HEK293 (cell line): ENCODE results near the gene SH2D1B.

Experiments
- CTCF ChIA-PET: fragments of 350-600 bp; formaldehyde crosslinking; extraction: SDS; loops from one replicate; lab custom pipeline; 2021; ENCODE audit warnings: antibody characterized with exemption; lab: Yijun Ruan, JAX
- POLR2A ChIA-PET: fragments of 300-600 bp; formaldehyde crosslinking; extraction: SDS; loops from one replicate; lab custom pipeline; 2020; ENCODE audit warnings: antibody characterized with exemption, inconsistent platforms; lab: Yijun Ruan, JAX
- H3K27ac ChIP-seq: fragments of 200-500 bp; sonication (Bioruptor generic); 2 replicates; pipeline ENCODE4 v1.5.1; 2014; ENCODE audit warnings: low read depth, low read length, control low read depth, inconsistent platforms; ENCODE audit errors: extremely low read depth
- H3K36me3 ChIP-seq, 2 experiments: fragments of 200-500 bp in 1 of 2; sonication (Bioruptor generic) in 1 of 2; 1 replicate in 1 of 2; 2 replicates in 1 of 2; pipeline ENCODE4 v1.5.1; 2014 to 2017; ENCODE audit warnings: inconsistent platforms in 2 of 2, low read length in 2 of 2; ENCODE audit not compliant: control insufficient read depth in 2 of 2, insufficient read depth in 1 of 2
- H3K4me1 ChIP-seq: fragments of 200-500 bp; sonication (Bioruptor generic); 2 replicates; pipeline ENCODE4 v1.5.1; 2014; ENCODE audit warnings: mild to moderate bottlenecking, low read length, inconsistent platforms; ENCODE audit not compliant: control insufficient read depth, insufficient read depth
- H3K4me3 ChIP-seq: 2 replicates; pipeline ENCODE4 v1.5.1; 2011; ENCODE audit warnings: low read depth, mild to moderate bottlenecking, control low read depth, low read length, moderate library complexity
- H3K9me3 ChIP-seq: fragments of 200-500 bp; sonication (Bioruptor generic); 2 replicates; pipeline ENCODE4 v1.5.1; 2014; ENCODE audit warnings: low read depth, low read length, inconsistent platforms; ENCODE audit not compliant: control insufficient read depth, insufficient read depth
- BCL11A ChIP-seq: fragments of 450-650 bp; formaldehyde crosslinking; IDR thresholded peaks from 2 replicates; pipeline ENCODE4 v1.5.1; 2016; ENCODE audit warnings: low read depth, missing biosample characterization, missing genetic modification characterization
- FEZF1 ChIP-seq: fragments of 450-650 bp; formaldehyde crosslinking; IDR thresholded peaks from 2 replicates; pipeline ENCODE4 v1.5.1; 2016; ENCODE audit warnings: missing biosample characterization, missing genetic modification characterization
- HOXA7 ChIP-seq: sonication (generic); formaldehyde crosslinking; IDR thresholded peaks from 2 replicates; pipeline ENCODE4 v1.8.1; 2022; ENCODE audit warnings: missing genetic modification reagents, borderline replicate concordance
- REPIN1 ChIP-seq: fragments of 450-650 bp; formaldehyde crosslinking; IDR thresholded peaks from 2 replicates; pipeline ENCODE4 v1.5.1; 2017; ENCODE audit warnings: missing biosample characterization, missing genetic modification characterization, low read depth
- REST ChIP-seq: fragments of 450-650 bp; formaldehyde crosslinking; IDR thresholded peaks from 2 replicates; pipeline ENCODE4 v1.5.1; 2016; ENCODE audit warnings: missing biosample characterization, missing genetic modification characterization
- SCRT2 ChIP-seq: fragments of 450-650 bp; formaldehyde crosslinking; IDR thresholded peaks from 2 replicates; pipeline ENCODE4 v1.5.1; 2016; ENCODE audit warnings: missing biosample characterization, missing genetic modification characterization
- SP3 ChIP-seq: fragments of 450-650 bp; formaldehyde crosslinking; IDR thresholded peaks from 2 replicates; pipeline ENCODE4 v1.5.1; 2016; ENCODE audit warnings: missing biosample characterization, missing genetic modification characterization
- ZBTB21 ChIP-seq: fragments of 450-650 bp; formaldehyde crosslinking; IDR thresholded peaks from 2 replicates; pipeline ENCODE4 v1.5.1; 2017; ENCODE audit warnings: missing biosample characterization, missing genetic modification characterization
- ZBTB48 ChIP-seq: fragments of 450-650 bp; formaldehyde crosslinking; IDR thresholded peaks from 2 replicates; pipeline ENCODE4 v1.5.1; 2016; ENCODE audit warnings: missing biosample characterization, missing genetic modification characterization
- ZBTB8A ChIP-seq: fragments of 450-650 bp; formaldehyde crosslinking; IDR thresholded peaks from 2 replicates; pipeline ENCODE4 v1.5.1; 2016; ENCODE audit warnings: missing biosample characterization, missing genetic modification characterization
- ZFHX2 ChIP-seq: fragments of 450-650 bp; formaldehyde crosslinking; conservative IDR thresholded peaks from 2 replicates; pipeline ENCODE4 v1.5.1; 2016; ENCODE audit warnings: missing biosample characterization, missing genetic modification characterization
- ZNF112 ChIP-seq: fragments of 450-650 bp; formaldehyde crosslinking; IDR thresholded peaks from 2 replicates; pipeline ENCODE4 v1.5.0; 2017; ENCODE audit warnings: missing biosample characterization, missing genetic modification characterization
- ZNF19 ChIP-seq: fragments of 450-650 bp; formaldehyde crosslinking; IDR thresholded peaks from 2 replicates; pipeline ENCODE4; 2016; ENCODE audit warnings: missing biosample characterization, missing genetic modification characterization, low read depth
- ZNF202 ChIP-seq: fragments of 450-650 bp; formaldehyde crosslinking; IDR thresholded peaks from 2 replicates; pipeline ENCODE4 v1.5.1; 2016; ENCODE audit warnings: missing biosample characterization, missing genetic modification characterization, borderline replicate concordance
- ZNF335 ChIP-seq: fragments of 450-650 bp; formaldehyde crosslinking; conservative IDR thresholded peaks from 2 replicates; pipeline ENCODE4 v1.5.1; 2016; ENCODE audit warnings: missing biosample characterization, missing genetic modification characterization
- ZNF366 ChIP-seq: fragments of 450-650 bp; formaldehyde crosslinking; conservative IDR thresholded peaks from 2 replicates; pipeline ENCODE4 v1.5.1; 2016; ENCODE audit warnings: missing biosample characterization, missing genetic modification characterization
- ZNF416 ChIP-seq: fragments of 450-650 bp; formaldehyde crosslinking; IDR thresholded peaks from 2 replicates; pipeline ENCODE4 v1.5.1; 2016; ENCODE audit warnings: missing biosample characterization, missing genetic modification characterization
- ZNF48 ChIP-seq: fragments of 450-650 bp; formaldehyde crosslinking; IDR thresholded peaks from 2 replicates; pipeline ENCODE4 v1.5.1; 2016; ENCODE audit warnings: missing biosample characterization, missing genetic modification characterization
- ZNF529 ChIP-seq: fragments of 450-650 bp; formaldehyde crosslinking; IDR thresholded peaks from 2 replicates; pipeline ENCODE4 v1.5.1; 2017; ENCODE audit warnings: missing genetic modification characterization, missing biosample characterization; ENCODE audit not compliant: insufficient replicate concordance
- ZNF580 ChIP-seq: fragments of 450-650 bp; formaldehyde crosslinking; IDR thresholded peaks from 2 replicates; pipeline ENCODE4 v1.5.1; 2016; ENCODE audit warnings: missing biosample characterization, missing genetic modification characterization
- ZNF701 ChIP-seq: fragments of 450-650 bp; formaldehyde crosslinking; IDR thresholded peaks from 2 replicates; pipeline ENCODE4 v1.5.1; 2016; ENCODE audit warnings: missing biosample characterization, missing genetic modification characterization
- TF ChIP-seq, protein P1 (sequence below): fragments of 450-650 bp; formaldehyde crosslinking; IDR thresholded peaks from 2 replicates; pipeline ENCODE4 v1.5.1; 2016; ENCODE audit warnings: missing biosample characterization, missing genetic modification characterization
- TF ChIP-seq, protein P2 (sequence below): fragments of 450-650 bp; formaldehyde crosslinking; IDR thresholded peaks from 2 replicates; pipeline ENCODE4 v1.5.1; 2016; ENCODE audit warnings: missing biosample characterization, missing genetic modification characterization, borderline replicate concordance

SH2D1B gene

DNA sequence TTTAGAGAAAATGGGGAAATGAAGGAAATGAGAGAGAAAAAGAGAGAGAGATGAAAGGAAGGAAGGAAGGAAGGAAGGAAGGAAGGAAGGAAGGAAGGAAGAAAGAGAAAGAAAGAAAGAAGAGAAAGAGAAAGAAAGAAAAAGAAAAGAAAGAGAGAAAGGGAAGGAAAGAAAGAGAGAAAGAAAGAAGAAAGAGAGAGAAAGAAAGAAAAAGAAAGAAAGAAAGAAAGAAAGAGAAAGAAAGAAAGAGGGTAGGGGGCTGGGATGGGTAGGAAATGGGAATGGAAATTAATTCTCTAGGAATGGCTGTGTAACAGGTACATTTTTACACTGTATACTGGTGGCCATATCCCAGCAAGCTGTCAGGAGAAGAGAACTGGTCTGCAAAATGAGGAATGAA lies 4.3 kb upstream of the SH2D1B start:
- Histone ChIP-seq H3K4me3 (no peak overlapping the region), H3K9me3 (no peaks in the 10 kb centered on the region), H3K4me1 (no peaks in the 10 kb centered on the region), H3K36me3 (no peaks in the 10 kb centered on the region), H3K27ac (no peak overlapping the region)
- ChIA-PET POLR2A (no interaction called here), CTCF (no interaction called here)
- no peak for TF ChIP-seq FEZF1 (tag by site-specific recombination)
- TF ChIP-seq ZNF416, result no peak
- TF ChIP-seq ZNF366 (tag by site-specific recombination), result peak; percentile 45; the same call in 1 of the 2 replicates

GRCh38 chr1:162407539-162407938 lies 4.4 kb downstream of the SH2D1B start:
- Histone ChIP-seq H3K4me1 (no peaks in the 10 kb centered on the region), H3K27ac (no peak overlapping the region), H3K9me3 (no peaks in the 10 kb centered on the region), H3K36me3 (no peaks in the 10 kb centered on the region), H3K4me3 (no peak overlapping the region)
- ChIA-PET CTCF (interaction anchor here (0.6 to 1.0 kb wide), 2 partner anchors 16 to 546 kb away, joined by 3 to 6 read pairs; no protein-coding TSS in a partner anchor), POLR2A (no interaction called here)
- no peak for TF ChIP-seq ZBTB21 (tag by site-specific recombination)
- no peak for TF ChIP-seq ZNF701 (tag by site-specific recombination)
- no peak for TF ChIP-seq HOXA7
- TF ChIP-seq REST (tag by site-specific recombination), result no peak
- no peak for TF ChIP-seq ZNF202 (tag by site-specific recombination)
- TF ChIP-seq ZBTB8A (tag by site-specific recombination), result no peak
- TF ChIP-seq REPIN1 (tag by site-specific recombination), result no peak
- TF ChIP-seq ZFHX2 (tag by site-specific recombination), result no peak
- TF ChIP-seq, protein P1, sequence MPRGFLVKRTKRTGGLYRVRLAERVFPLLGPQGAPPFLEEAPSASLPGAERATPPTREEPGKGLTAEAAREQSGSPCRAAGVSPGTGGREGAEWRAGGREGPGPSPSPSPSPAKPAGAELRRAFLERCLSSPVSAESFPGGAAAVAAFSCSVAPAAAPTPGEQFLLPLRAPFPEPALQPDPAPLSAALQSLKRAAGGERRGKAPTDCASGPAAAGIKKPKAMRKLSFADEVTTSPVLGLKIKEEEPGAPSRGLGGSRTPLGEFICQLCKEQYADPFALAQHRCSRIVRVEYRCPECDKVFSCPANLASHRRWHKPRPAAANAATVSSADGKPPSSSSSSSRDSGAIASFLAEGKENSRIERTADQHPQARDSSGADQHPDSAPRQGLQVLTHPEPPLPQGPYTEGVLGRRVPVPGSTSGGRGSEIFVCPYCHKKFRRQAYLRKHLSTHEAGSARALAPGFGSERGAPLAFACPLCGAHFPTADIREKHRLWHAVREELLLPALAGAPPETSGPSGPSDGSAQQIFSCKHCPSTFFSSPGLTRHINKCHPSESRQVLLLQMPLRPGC (tag by site-specific recombination), result no peak
- TF ChIP-seq BCL11A, result no peak
- TF ChIP-seq SP3 (tag by site-specific recombination), result no peak
- no peak for TF ChIP-seq ZNF529 (tag by site-specific recombination)
- no peak for TF ChIP-seq ZNF19
- no peak for TF ChIP-seq SCRT2 (tag by site-specific recombination)
- TF ChIP-seq, protein P2, sequence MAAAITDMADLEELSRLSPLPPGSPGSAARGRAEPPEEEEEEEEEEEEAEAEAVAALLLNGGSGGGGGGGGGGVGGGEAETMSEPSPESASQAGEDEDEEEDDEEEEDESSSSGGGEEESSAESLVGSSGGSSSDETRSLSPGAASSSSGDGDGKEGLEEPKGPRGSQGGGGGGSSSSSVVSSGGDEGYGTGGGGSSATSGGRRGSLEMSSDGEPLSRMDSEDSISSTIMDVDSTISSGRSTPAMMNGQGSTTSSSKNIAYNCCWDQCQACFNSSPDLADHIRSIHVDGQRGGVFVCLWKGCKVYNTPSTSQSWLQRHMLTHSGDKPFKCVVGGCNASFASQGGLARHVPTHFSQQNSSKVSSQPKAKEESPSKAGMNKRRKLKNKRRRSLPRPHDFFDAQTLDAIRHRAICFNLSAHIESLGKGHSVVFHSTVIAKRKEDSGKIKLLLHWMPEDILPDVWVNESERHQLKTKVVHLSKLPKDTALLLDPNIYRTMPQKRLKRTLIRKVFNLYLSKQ, result no peak
- no peak for TF ChIP-seq ZNF48 (tag by site-specific recombination)
- no peak for TF ChIP-seq ZNF580
- no peak for TF ChIP-seq ZNF112
- TF ChIP-seq ZBTB48 (tag by site-specific recombination), result no peak
- TF ChIP-seq ZNF335, result no peak
